ENCODE measurements around the gene C8A. TPM values are rescaled to one million over a fixed set of nuclear protein-coding genes. Genes with fewer than 3 reads are reported as not detected.

Gene C8A
- total RNA-seq, 1 donor from 2014 or later: not detected

- Mint-ChIP-seq H3K27me3 (no peaks in the 10 kb centered on the region), H3K36me3 (ENCODE audit: low read depth) (no peaks in the 10 kb centered on the region), H3K27ac (no peak overlapping the region), H3K4me3 (no peak overlapping the region), H3K4me1 (no peaks in the 10 kb centered on the region), H3K9me3 (no peaks in the 10 kb centered on the region)
- intact Hi-C loops (cut with micrococcal nuclease): no loop called here
- no peak for DNase-seq
Measured at GRCh38 chr1:56850411-56850810, 4.2 kb upstream of the C8A start.

- Mint-ChIP-seq H3K27me3 (no peaks in the 10 kb centered on the region), H3K36me3 (ENCODE audit: low read depth) (no peaks in the 10 kb centered on the region), H3K27ac (no peak overlapping the region), H3K9me3 (no peaks in the 10 kb centered on the region), H3K4me3 (no peak overlapping the region), H3K4me1 (no peaks in the 10 kb centered on the region)
- DNase-seq: no peak
- intact Hi-C loops (cut with micrococcal nuclease): no loop called here
Measured at GRCh38 chr1:56850922-56851321, 3.7 kb upstream of the C8A start.

GRCh38 chr1:56852476-56852875 lies 2.1 kb upstream of the C8A start:
- intact Hi-C loops (cut with micrococcal nuclease): no loop called here
- no peak for DNase-seq
- Mint-ChIP-seq H3K27ac (no peak overlapping the region), H3K27me3 (no peaks in the 10 kb centered on the region), H3K4me3 (no peak overlapping the region), H3K36me3 (ENCODE audit: low read depth) (no peaks in the 10 kb centered on the region), H3K4me1 (no peaks in the 10 kb centered on the region), H3K9me3 (no peaks in the 10 kb centered on the region)

- intact Hi-C loops (cut with micrococcal nuclease): no loop called here
- peaks cover 3% of the 10 kb centered on the region for H3K27me3 Mint-ChIP-seq
- no peak overlapping the region for H3K4me3 Mint-ChIP-seq
- H3K4me1 Mint-ChIP-seq: no peaks in the 10 kb centered on the region
- H3K9me3 Mint-ChIP-seq: no peaks in the 10 kb centered on the region
- no peak for DNase-seq
- H3K36me3 Mint-ChIP-seq (ENCODE audit: low read depth): no peaks in the 10 kb centered on the region
- no peak overlapping the region for H3K27ac Mint-ChIP-seq
Measured at GRCh38 chr1:56855190-56855589, 593 bp downstream of the C8A start.

GRCh38 chr1:56856186-56856585 lies 1.6 kb downstream of the C8A start:
- intact Hi-C loops (cut with micrococcal nuclease): no loop called here
- no peaks in the 10 kb centered on the region for H3K9me3 Mint-ChIP-seq
- no peaks in the 10 kb centered on the region for H3K4me1 Mint-ChIP-seq
- DNase-seq: no peak
- peaks cover 3% of the 10 kb centered on the region for H3K27me3 Mint-ChIP-seq
- no peak overlapping the region for H3K27ac Mint-ChIP-seq
- no peak overlapping the region for H3K4me3 Mint-ChIP-seq
- no peaks in the 10 kb centered on the region for H3K36me3 Mint-ChIP-seq (ENCODE audit: low read depth)

GRCh38 chr1:56859287-56859686 lies 4.7 kb downstream of the C8A start:
- intact Hi-C loops (cut with micrococcal nuclease): no loop called here
- no peaks in the 10 kb centered on the region for H3K9me3 Mint-ChIP-seq
- no peak overlapping the region for H3K27ac Mint-ChIP-seq
- no peak for DNase-seq
- no peaks in the 10 kb centered on the region for H3K4me1 Mint-ChIP-seq
- H3K36me3 Mint-ChIP-seq (ENCODE audit: low read depth): no peaks in the 10 kb centered on the region
- no peak overlapping the region for H3K4me3 Mint-ChIP-seq
- peaks cover 3% of the 10 kb centered on the region for H3K27me3 Mint-ChIP-seq

GRCh38 chr1:56863265-56863992 lies 8.8 kb downstream of the C8A start:
- Mint-ChIP-seq H3K36me3 (ENCODE audit: low read depth) (no peaks in the 10 kb centered on the region), H3K4me3 (no peak overlapping the region), H3K4me1 (no peaks in the 10 kb centered on the region), H3K9me3 (no peaks in the 10 kb centered on the region), H3K27ac (no peak overlapping the region), H3K27me3 (no peaks in the 10 kb centered on the region)
- intact Hi-C loops (cut with micrococcal nuclease): no loop called here
- DNase-seq: no peak

- Mint-ChIP-seq H3K27ac (no peak overlapping the region), H3K36me3 (ENCODE audit: low read depth) (no peaks in the 10 kb centered on the region), H3K27me3 (no peaks in the 10 kb centered on the region), H3K9me3 (no peaks in the 10 kb centered on the region), H3K4me1 (no peaks in the 10 kb centered on the region), H3K4me3 (no peak overlapping the region)
- DNase-seq: no peak
- intact Hi-C loops (cut with micrococcal nuclease): no loop called here
Measured at GRCh38 chr1:56864430-56864829, 9.8 kb downstream of the C8A start.

GRCh38 chr1:56866656-56867055 lies 12.1 kb downstream of the C8A start:
- no peak overlapping the region for H3K4me3 Mint-ChIP-seq
- H3K27me3 Mint-ChIP-seq: no peaks in the 10 kb centered on the region
- no peaks in the 10 kb centered on the region for H3K9me3 Mint-ChIP-seq
- no peaks in the 10 kb centered on the region for H3K4me1 Mint-ChIP-seq
- H3K27ac Mint-ChIP-seq: no peak overlapping the region
- no peak for DNase-seq
- intact Hi-C loops (cut with micrococcal nuclease): no loop called here
- no peaks in the 10 kb centered on the region for H3K36me3 Mint-ChIP-seq (ENCODE audit: low read depth)

GRCh38 chr1:56867491-56867890 lies 12.9 kb downstream of the C8A start:
- no peak for DNase-seq
- intact Hi-C loops (cut with micrococcal nuclease): no loop called here
- H3K36me3 Mint-ChIP-seq (ENCODE audit: low read depth): no peaks in the 10 kb centered on the region
- no peaks in the 10 kb centered on the region for H3K9me3 Mint-ChIP-seq
- H3K27me3 Mint-ChIP-seq: no peaks in the 10 kb centered on the region
- H3K27ac Mint-ChIP-seq: no peak overlapping the region
- H3K4me1 Mint-ChIP-seq: no peaks in the 10 kb centered on the region
- H3K4me3 Mint-ChIP-seq: no peak overlapping the region

GRCh38 chr1:56868761-56869160 lies 14.2 kb downstream of the C8A start:
- no peaks in the 10 kb centered on the region for H3K36me3 Mint-ChIP-seq (ENCODE audit: low read depth)
- intact Hi-C loops (cut with micrococcal nuclease): no loop called here
- H3K9me3 Mint-ChIP-seq: no peaks in the 10 kb centered on the region
- no peak for DNase-seq
- no peaks in the 10 kb centered on the region for H3K27me3 Mint-ChIP-seq
- H3K4me1 Mint-ChIP-seq: no peaks in the 10 kb centered on the region
- H3K27ac Mint-ChIP-seq: no peak overlapping the region
- H3K4me3 Mint-ChIP-seq: no peak overlapping the region

- H3K9me3 Mint-ChIP-seq: no peaks in the 10 kb centered on the region
- no peaks in the 10 kb centered on the region for H3K27me3 Mint-ChIP-seq
- H3K36me3 Mint-ChIP-seq (ENCODE audit: low read depth): no peaks in the 10 kb centered on the region
- no peak for DNase-seq
- no peak overlapping the region for H3K27ac Mint-ChIP-seq
- no peak overlapping the region for H3K4me3 Mint-ChIP-seq
- intact Hi-C loops (cut with micrococcal nuclease): no loop called here
- H3K4me1 Mint-ChIP-seq: no peaks in the 10 kb centered on the region
Measured at GRCh38 chr1:56872597-56872996, 18.0 kb downstream of the C8A start.

- no peaks in the 10 kb centered on the region for H3K27me3 Mint-ChIP-seq
Measured at GRCh38 chr1:56873213-56873612, 18.6 kb downstream of the C8A start.

GRCh38 chr1:56874689-56875088 lies 20.1 kb downstream of the C8A start:
- DNase-seq: no peak
- Mint-ChIP-seq H3K9me3 (no peaks in the 10 kb centered on the region), H3K4me3 (no peak overlapping the region), H3K27ac (no peak overlapping the region), H3K4me1 (no peaks in the 10 kb centered on the region), H3K27me3 (no peaks in the 10 kb centered on the region), H3K36me3 (ENCODE audit: low read depth) (no peaks in the 10 kb centered on the region)
- intact Hi-C loops (cut with micrococcal nuclease): no loop called here

More at GRCh38 chr1:56873213-56873612, 18.6 kb downstream of the C8A start:
- Mint-ChIP-seq H3K9me3 (no peaks in the 10 kb centered on the region), H3K4me3 (no peak overlapping the region), H3K36me3 (ENCODE audit: low read depth) (no peaks in the 10 kb centered on the region), H3K27ac (no peak overlapping the region), H3K4me1 (no peaks in the 10 kb centered on the region)
- intact Hi-C loops (cut with micrococcal nuclease): no loop called here
- DNase-seq: no peak

GRCh38 chr1:56877973-56878372 lies 23.4 kb downstream of the C8A start:
- intact Hi-C loops (cut with micrococcal nuclease): no loop called here
- H3K27ac Mint-ChIP-seq: no peak overlapping the region
- H3K4me3 Mint-ChIP-seq: no peak overlapping the region
- H3K27me3 Mint-ChIP-seq: no peaks in the 10 kb centered on the region
- no peak for DNase-seq
- no peaks in the 10 kb centered on the region for H3K9me3 Mint-ChIP-seq
- no peaks in the 10 kb centered on the region for H3K36me3 Mint-ChIP-seq (ENCODE audit: low read depth)
- no peaks in the 10 kb centered on the region for H3K4me1 Mint-ChIP-seq

Data from activated CD4-positive, alpha-beta T cell treated with anti-CD3 and anti-CD28 coated beads, Interleukin-2, amount 10 ng/mL, durations not matched to agents 24 days and 14 days (primary cell).